ENCODE data around the gene PACS1. TPM values are rescaled to one million over a fixed set of nuclear protein-coding genes. Genes with fewer than 3 reads are reported as not detected.

The PACS1 gene
- total RNA-seq, 1 experiment from 2014 or later, result 47.9 TPM

DNA sequence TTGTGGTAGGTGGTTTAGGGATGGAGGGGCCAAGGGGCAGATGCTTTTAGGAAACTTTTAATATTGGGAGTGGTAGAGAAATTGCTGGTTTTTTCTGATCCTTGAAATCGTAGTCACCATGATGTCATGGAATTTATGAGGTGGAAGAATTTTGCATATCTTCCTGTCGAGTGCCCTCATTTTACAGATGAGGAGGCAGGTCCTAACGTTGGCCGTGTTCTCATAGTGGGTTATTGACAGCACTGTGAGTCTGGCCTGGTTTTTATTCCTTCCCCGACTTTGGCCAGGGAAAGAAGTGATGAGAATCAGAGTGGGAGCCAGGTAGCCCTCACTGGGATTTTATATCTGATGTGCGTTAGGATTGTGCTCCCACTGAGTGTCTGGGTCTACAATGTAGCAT, 8.8 kb upstream of the PACS1 start:
- BruUV-seq (replicated peaks), result no TSS peak
- CTCF ChIA-PET, result no interaction called here
- peaks cover 84% of the 10 kb centered on the region for H3K36me3 Mint-ChIP-seq (ENCODE audit: insufficient read depth, unreplicated experiment)
- intact Hi-C loops (cut with micrococcal nuclease; ENCODE audit: unreplicated experiment), result no loop called here
- H3K4me3 Mint-ChIP-seq (ENCODE audit: low read depth, unreplicated experiment), result no peak overlapping the region
- H3K4me1 Mint-ChIP-seq (ENCODE audit: low read depth, unreplicated experiment), result peaks cover 8% of the 10 kb centered on the region
- H3K9me3 Mint-ChIP-seq (ENCODE audit: low read depth, unreplicated experiment), result no peaks in the 10 kb centered on the region
- H3K27me3 Mint-ChIP-seq (ENCODE audit: unreplicated experiment), result no peaks in the 10 kb centered on the region
- no peak for DNase-seq
- no peak overlapping the region for H3K27ac Mint-ChIP-seq (ENCODE audit: unreplicated experiment)
- TF ChIP-seq, protein P1, sequence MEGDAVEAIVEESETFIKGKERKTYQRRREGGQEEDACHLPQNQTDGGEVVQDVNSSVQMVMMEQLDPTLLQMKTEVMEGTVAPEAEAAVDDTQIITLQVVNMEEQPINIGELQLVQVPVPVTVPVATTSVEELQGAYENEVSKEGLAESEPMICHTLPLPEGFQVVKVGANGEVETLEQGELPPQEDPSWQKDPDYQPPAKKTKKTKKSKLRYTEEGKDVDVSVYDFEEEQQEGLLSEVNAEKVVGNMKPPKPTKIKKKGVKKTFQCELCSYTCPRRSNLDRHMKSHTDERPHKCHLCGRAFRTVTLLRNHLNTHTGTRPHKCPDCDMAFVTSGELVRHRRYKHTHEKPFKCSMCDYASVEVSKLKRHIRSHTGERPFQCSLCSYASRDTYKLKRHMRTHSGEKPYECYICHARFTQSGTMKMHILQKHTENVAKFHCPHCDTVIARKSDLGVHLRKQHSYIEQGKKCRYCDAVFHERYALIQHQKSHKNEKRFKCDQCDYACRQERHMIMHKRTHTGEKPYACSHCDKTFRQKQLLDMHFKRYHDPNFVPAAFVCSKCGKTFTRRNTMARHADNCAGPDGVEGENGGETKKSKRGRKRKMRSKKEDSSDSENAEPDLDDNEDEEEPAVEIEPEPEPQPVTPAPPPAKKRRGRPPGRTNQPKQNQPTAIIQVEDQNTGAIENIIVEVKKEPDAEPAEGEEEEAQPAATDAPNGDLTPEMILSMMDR (IDR thresholded peaks at IDR 0.05; ENCODE audit: unreplicated experiment), result no peak

DNA sequence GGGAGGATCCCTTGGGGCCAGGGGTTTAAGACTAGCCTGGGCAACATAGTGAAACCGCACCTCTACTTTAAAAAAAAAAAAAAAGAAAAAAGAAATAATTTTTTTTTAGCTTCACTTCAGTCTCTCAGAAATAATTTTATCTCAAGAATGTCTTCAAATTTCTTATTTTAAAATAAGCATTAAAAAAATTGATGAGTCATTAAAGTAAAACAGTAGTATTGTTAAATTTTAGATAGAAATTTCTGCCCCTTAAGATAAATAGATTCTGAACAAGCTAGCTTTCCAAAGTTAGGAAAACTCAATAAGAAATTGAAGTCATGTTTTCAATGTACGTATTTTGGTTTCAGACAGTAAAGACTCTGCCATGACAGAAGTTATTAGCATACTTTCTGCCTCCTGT, 7.7 kb upstream of the PACS1 start:
- no peak for DNase-seq
- no TSS peak for BruUV-seq (replicated peaks)
- no peak overlapping the region for H3K27ac Mint-ChIP-seq (ENCODE audit: unreplicated experiment)
- H3K4me3 Mint-ChIP-seq (ENCODE audit: low read depth, unreplicated experiment), result no peak overlapping the region
- H3K36me3 Mint-ChIP-seq (ENCODE audit: insufficient read depth, unreplicated experiment), result peaks cover 83% of the 10 kb centered on the region
- CTCF ChIA-PET, result interaction anchor here (0.5 to 0.6 kb wide), 3 partner anchors 79 to 482 kb away, joined by 3 read pairs; no protein-coding TSS in a partner anchor
- H3K9me3 Mint-ChIP-seq (ENCODE audit: low read depth, unreplicated experiment), result no peaks in the 10 kb centered on the region
- TF ChIP-seq, protein P1 (IDR thresholded peaks at IDR 0.05; ENCODE audit: unreplicated experiment), result no peak
- intact Hi-C loops (cut with micrococcal nuclease; ENCODE audit: unreplicated experiment), result no loop called here
- H3K4me1 Mint-ChIP-seq (ENCODE audit: low read depth, unreplicated experiment), result peaks cover 16% of the 10 kb centered on the region
- no peaks in the 10 kb centered on the region for H3K27me3 Mint-ChIP-seq (ENCODE audit: unreplicated experiment)

DNA sequence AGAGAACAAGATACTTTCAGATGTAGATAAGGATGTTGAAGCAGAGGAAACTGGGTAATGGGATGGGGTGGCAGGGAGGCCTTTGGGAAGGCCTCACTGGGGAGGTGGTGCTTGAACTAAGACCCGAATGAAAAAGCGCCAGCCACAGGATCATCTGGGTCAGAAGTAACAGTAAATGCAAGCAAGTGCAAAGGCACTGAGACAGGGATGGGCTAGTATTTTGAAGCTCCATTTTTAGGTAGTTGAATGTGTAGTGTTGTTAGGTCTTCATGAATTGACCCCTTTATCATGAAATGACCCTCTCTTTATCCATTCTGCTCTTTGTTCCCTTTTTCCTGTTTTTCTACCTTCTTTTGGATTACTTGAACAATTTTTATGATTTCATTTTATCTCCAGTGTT, 6.2 kb upstream of the PACS1 start:
- Mint-ChIP-seq H3K4me3 (ENCODE audit: low read depth, unreplicated experiment) (no peak overlapping the region), H3K9me3 (ENCODE audit: low read depth, unreplicated experiment) (no peaks in the 10 kb centered on the region), H3K27me3 (ENCODE audit: unreplicated experiment) (no peaks in the 10 kb centered on the region), H3K27ac (ENCODE audit: unreplicated experiment) (no peak overlapping the region), H3K36me3 (ENCODE audit: insufficient read depth, unreplicated experiment) (peaks cover 84% of the 10 kb centered on the region), H3K4me1 (ENCODE audit: low read depth, unreplicated experiment) (peaks cover 25% of the 10 kb centered on the region)
- DNase-seq, result no peak
- TF ChIP-seq, protein P1 (IDR thresholded peaks at IDR 0.05; ENCODE audit: unreplicated experiment), result no peak
- intact Hi-C loops (cut with micrococcal nuclease; ENCODE audit: unreplicated experiment), result no loop called here
- BruUV-seq (replicated peaks), result no TSS peak
- CTCF ChIA-PET, result no interaction called here

DNA sequence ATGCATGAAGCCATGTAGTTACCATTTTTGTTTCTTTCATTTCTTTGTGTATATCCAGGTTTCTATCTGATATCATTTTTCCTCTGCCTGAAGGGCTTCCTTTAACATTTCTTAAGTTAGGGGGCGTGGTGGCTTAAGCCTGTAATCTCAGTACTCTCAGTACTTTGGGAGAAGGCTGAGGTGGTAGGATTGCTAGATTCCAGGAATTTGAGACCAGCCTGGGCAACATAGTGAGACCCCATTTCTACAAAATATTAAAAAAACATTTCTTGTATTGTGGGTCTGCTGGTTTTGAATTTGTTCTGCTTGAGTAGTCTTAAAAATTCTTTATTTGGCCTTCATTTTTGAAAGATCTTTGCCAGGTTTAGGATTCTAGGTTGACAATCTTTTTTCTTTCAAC, 5.5 kb upstream of the PACS1 start:
- Mint-ChIP-seq H3K36me3 (ENCODE audit: insufficient read depth, unreplicated experiment) (peaks cover 86% of the 10 kb centered on the region), H3K4me1 (ENCODE audit: low read depth, unreplicated experiment) (peaks cover 32% of the 10 kb centered on the region), H3K27me3 (ENCODE audit: unreplicated experiment) (no peaks in the 10 kb centered on the region), H3K27ac (ENCODE audit: unreplicated experiment) (no peak overlapping the region), H3K9me3 (ENCODE audit: low read depth, unreplicated experiment) (no peaks in the 10 kb centered on the region), H3K4me3 (ENCODE audit: low read depth, unreplicated experiment) (no peak overlapping the region)
- intact Hi-C loops (cut with micrococcal nuclease; ENCODE audit: unreplicated experiment), result no loop called here
- no peak for DNase-seq
- TF ChIP-seq, protein P1 (IDR thresholded peaks at IDR 0.05; ENCODE audit: unreplicated experiment), result no peak
- BruUV-seq (replicated peaks), result no TSS peak
- CTCF ChIA-PET, result no interaction called here
